ENCODE measurements around the gene SPNS1.
"Not testable (repeated sequence)": the region's sequence is repeated elsewhere in the genome, so short reads cannot be mapped to it uniquely, and the experiment has no call there.

SPNS1 gene

GRCh38 chr16:28935924-28936783 lies 38.4 kb upstream of the SPNS1 start:
- peaks cover 34% of the 10 kb centered on the region for H3K36me3 ChIP-seq (ENCODE audit: control insufficient read depth, insufficient read depth, low read length)
- no peaks in the 10 kb centered on the region for H3K27me3 ChIP-seq (replicated peaks; ENCODE audit: control insufficient read depth, insufficient read depth, low read length)
- no peak for TF ChIP-seq CTCF (IDR thresholded peaks at IDR 0.05; ENCODE audit: insufficient read depth, low read length, poor library complexity, severe bottlenecking)
- peak; percentile 84 for DNase-seq (ENCODE audit: extremely low read depth, insufficient read length)
- no peak overlapping the region for H3K4me3 ChIP-seq (replicated peaks; ENCODE audit: low read depth, low read length)

GRCh38 chr16:28936784-28937155 lies 37.8 kb upstream of the SPNS1 start:
- no peak for TF ChIP-seq CTCF (IDR thresholded peaks at IDR 0.05; ENCODE audit: insufficient read depth, low read length, poor library complexity, severe bottlenecking)
- H3K4me3 ChIP-seq (replicated peaks; ENCODE audit: low read depth, low read length): no peak overlapping the region

GRCh38 chr16:28937222-28937876 lies 37.2 kb upstream of the SPNS1 start:
- H3K27me3 ChIP-seq (replicated peaks; ENCODE audit: control insufficient read depth, insufficient read depth, low read length): no peaks in the 10 kb centered on the region
- no peak for TF ChIP-seq CTCF (IDR thresholded peaks at IDR 0.05; ENCODE audit: insufficient read depth, low read length, poor library complexity, severe bottlenecking)
- DNase-seq (ENCODE audit: extremely low read depth, insufficient read length): no peak
- no peak overlapping the region for H3K4me3 ChIP-seq (replicated peaks; ENCODE audit: low read depth, low read length)
- peaks cover 34% of the 10 kb centered on the region for H3K36me3 ChIP-seq (ENCODE audit: control insufficient read depth, insufficient read depth, low read length)

More at GRCh38 chr16:28936784-28937155, 37.8 kb upstream of the SPNS1 start:
- DNase-seq (ENCODE audit: extremely low read depth, insufficient read length): no peak
- Histone ChIP-seq H3K36me3 (ENCODE audit: control insufficient read depth, insufficient read depth, low read length) (peaks cover 34% of the 10 kb centered on the region), H3K27me3 (replicated peaks; ENCODE audit: control insufficient read depth, insufficient read depth, low read length) (no peaks in the 10 kb centered on the region)

- no peaks in the 10 kb centered on the region for H3K27me3 ChIP-seq (replicated peaks; ENCODE audit: control insufficient read depth, insufficient read depth, low read length)
- peaks cover 34% of the 10 kb centered on the region for H3K36me3 ChIP-seq (ENCODE audit: control insufficient read depth, insufficient read depth, low read length)
- no peak for DNase-seq (ENCODE audit: extremely low read depth, insufficient read length)
- TF ChIP-seq CTCF (IDR thresholded peaks at IDR 0.05; ENCODE audit: insufficient read depth, low read length, poor library complexity, severe bottlenecking): no peak
- no peak overlapping the region for H3K4me3 ChIP-seq (replicated peaks; ENCODE audit: low read depth, low read length)
Measured at GRCh38 chr16:28938721-28939120, 35.9 kb upstream of the SPNS1 start.

- peaks cover 27% of the 10 kb centered on the region for H3K36me3 ChIP-seq (ENCODE audit: control insufficient read depth, insufficient read depth, low read length)
- H3K4me3 ChIP-seq (replicated peaks; ENCODE audit: low read depth, low read length): not testable (repeated sequence)
Measured at GRCh38 chr16:28939825-28940224, 34.8 kb upstream of the SPNS1 start.

GRCh38 chr16:28943281-28943680 lies 31.3 kb upstream of the SPNS1 start:
- Histone ChIP-seq H3K36me3 (ENCODE audit: control insufficient read depth, insufficient read depth, low read length) (peaks cover 10% of the 10 kb centered on the region), H3K27me3 (replicated peaks; ENCODE audit: control insufficient read depth, insufficient read depth, low read length) (no peaks in the 10 kb centered on the region), H3K4me3 (replicated peaks; ENCODE audit: low read depth, low read length) (no peak overlapping the region)
- no peak for DNase-seq (ENCODE audit: extremely low read depth, insufficient read length)
- TF ChIP-seq CTCF (IDR thresholded peaks at IDR 0.05; ENCODE audit: insufficient read depth, low read length, poor library complexity, severe bottlenecking): no peak

More at GRCh38 chr16:28939825-28940224, 34.8 kb upstream of the SPNS1 start:
- H3K27me3 ChIP-seq (replicated peaks; ENCODE audit: control insufficient read depth, insufficient read depth, low read length); DNase-seq (ENCODE audit: extremely low read depth, insufficient read length): not testable (repeated sequence)
